GM21619 (cell line): ENCODE results near the gene ARHGAP36.

ENCODE experiments used
- ATAC-seq: cut with Tn5 transposase; IDR thresholded peaks from one replicate; pipeline ENCODE4 v1.9.1; 2021; ENCODE audit not compliant: unreplicated experiment

ARHGAP36 gene

GRCh38 chrX:131068945-131069719, 11.0 kb downstream of the ARHGAP36 start:
- ATAC-seq, result peak; percentile 74

- ATAC-seq, result no peak
These were observed 14.9 kb downstream of the ARHGAP36 start for GRCh38 chrX:131072871-131073571.

GRCh38 chrX:131073607-131074006, 15.5 kb downstream of the ARHGAP36 start:
- ATAC-seq, result no peak

- no peak for ATAC-seq
These were observed 23.9 kb downstream of the ARHGAP36 start for GRCh38 chrX:131081772-131082740.

- ATAC-seq, result no peak
These were observed 25.5 kb downstream of the ARHGAP36 start for GRCh38 chrX:131083510-131084142.

- no peak for ATAC-seq
These were observed 26.0 kb downstream of the ARHGAP36 start for GRCh38 chrX:131084145-131084544.

- ATAC-seq, result no peak
These were observed 78.6 kb downstream of the ARHGAP36 start for GRCh38 chrX:131136776-131137175.

GRCh38 chrX:131139072-131139471, 80.9 kb downstream of the ARHGAP36 start:
- ATAC-seq, result no peak
